ENCODE data around the gene RHOC. TPM values are rescaled to one million over a fixed set of nuclear protein-coding genes. Genes with fewer than 3 reads are reported as not detected.

The RHOC gene
- total and polyA plus RNA-seq, 2 experiments from 2014 or later = 65.4 to 76.7 TPM

DNA sequence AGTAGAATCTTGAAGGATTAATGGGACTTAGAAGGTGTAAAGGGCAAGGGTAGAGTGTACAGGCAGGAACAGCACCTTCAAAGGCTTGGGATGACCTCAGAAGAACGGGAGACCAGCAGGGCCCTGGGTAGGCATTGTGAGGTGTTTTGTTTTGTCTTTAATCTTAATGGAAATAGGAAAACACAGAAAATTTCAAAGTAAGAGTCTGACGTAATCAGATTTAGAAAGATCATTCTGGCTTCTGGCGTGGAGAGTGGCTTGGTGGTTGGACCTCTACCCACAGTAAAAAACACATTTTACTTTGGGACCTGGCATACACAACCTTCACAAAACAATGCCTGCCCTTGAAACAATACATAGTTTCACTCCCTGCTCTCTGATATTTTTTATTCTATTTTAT lies 28.3 kb downstream of the RHOC start:
- no peak for DNase-seq (ENCODE audit: low spot score)
- Histone ChIP-seq H4K20me1 (replicated peaks; ENCODE audit: insufficient read depth) (peaks cover 12% of the 10 kb centered on the region; the same call in 1 of the 2 replicates), H2AFZ (no peak overlapping the region), H3K27ac (ENCODE audit: low read depth) (no peak overlapping the region), H3K79me2 (replicated peaks; ENCODE audit: insufficient read depth) (peaks cover 49% of the 10 kb centered on the region), H3F3A (replicated peaks; ENCODE audit: low read depth) (no peaks in the 10 kb centered on the region), H3K4me1 (ENCODE audit: insufficient read depth) (peaks cover 19% of the 10 kb centered on the region), H3K36me3 (ENCODE audit: insufficient read depth) (no peaks in the 10 kb centered on the region), H3K27me3 (ENCODE audit: insufficient read depth) (peaks cover 12% of the 10 kb centered on the region), H3K4me2 (no peak overlapping the region), H3K9me2 (ENCODE audit: insufficient read depth) (no peaks in the 10 kb centered on the region), H3K4me3 (no peak overlapping the region)
- Mint-ChIP-seq H3K27ac (no peak overlapping the region), H3K27me3 (ENCODE audit: insufficient read depth, low read depth, poor library complexity) (peaks cover 18% of the 10 kb centered on the region), H3K36me3 (ENCODE audit: low read depth) (peaks cover 12% of the 10 kb centered on the region; the same call in 1 of the 3 replicates), H3K4me3 (no peak overlapping the region), H3K9me3 (peaks cover 4% of the 10 kb centered on the region; the same call in 1 of the 3 replicates), H3K4me1 (peaks cover 22% of the 10 kb centered on the region)
- no peak for ATAC-seq
- TF ChIP-seq, protein P1, sequence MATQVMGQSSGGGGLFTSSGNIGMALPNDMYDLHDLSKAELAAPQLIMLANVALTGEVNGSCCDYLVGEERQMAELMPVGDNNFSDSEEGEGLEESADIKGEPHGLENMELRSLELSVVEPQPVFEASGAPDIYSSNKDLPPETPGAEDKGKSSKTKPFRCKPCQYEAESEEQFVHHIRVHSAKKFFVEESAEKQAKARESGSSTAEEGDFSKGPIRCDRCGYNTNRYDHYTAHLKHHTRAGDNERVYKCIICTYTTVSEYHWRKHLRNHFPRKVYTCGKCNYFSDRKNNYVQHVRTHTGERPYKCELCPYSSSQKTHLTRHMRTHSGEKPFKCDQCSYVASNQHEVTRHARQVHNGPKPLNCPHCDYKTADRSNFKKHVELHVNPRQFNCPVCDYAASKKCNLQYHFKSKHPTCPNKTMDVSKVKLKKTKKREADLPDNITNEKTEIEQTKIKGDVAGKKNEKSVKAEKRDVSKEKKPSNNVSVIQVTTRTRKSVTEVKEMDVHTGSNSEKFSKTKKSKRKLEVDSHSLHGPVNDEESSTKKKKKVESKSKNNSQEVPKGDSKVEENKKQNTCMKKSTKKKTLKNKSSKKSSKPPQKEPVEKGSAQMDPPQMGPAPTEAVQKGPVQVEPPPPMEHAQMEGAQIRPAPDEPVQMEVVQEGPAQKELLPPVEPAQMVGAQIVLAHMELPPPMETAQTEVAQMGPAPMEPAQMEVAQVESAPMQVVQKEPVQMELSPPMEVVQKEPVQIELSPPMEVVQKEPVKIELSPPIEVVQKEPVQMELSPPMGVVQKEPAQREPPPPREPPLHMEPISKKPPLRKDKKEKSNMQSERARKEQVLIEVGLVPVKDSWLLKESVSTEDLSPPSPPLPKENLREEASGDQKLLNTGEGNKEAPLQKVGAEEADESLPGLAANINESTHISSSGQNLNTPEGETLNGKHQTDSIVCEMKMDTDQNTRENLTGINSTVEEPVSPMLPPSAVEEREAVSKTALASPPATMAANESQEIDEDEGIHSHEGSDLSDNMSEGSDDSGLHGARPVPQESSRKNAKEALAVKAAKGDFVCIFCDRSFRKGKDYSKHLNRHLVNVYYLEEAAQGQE (IDR thresholded peaks at IDR 0.05; ENCODE audit: unreplicated experiment) = no peak
- no peak for TF ChIP-seq EZH2phosphoT487 (IDR thresholded peaks at IDR 0.05; ENCODE audit: unreplicated experiment)
- TF ChIP-seq CREB1 (CRISPR knock-in tag; IDR thresholded peaks at IDR 0.05; ENCODE audit: low read depth) = no peak
- no peak for TF ChIP-seq EZH2 (IDR thresholded peaks at IDR 0.05; ENCODE audit: low read depth, unreplicated experiment)
- TF ChIP-seq, protein P2, sequence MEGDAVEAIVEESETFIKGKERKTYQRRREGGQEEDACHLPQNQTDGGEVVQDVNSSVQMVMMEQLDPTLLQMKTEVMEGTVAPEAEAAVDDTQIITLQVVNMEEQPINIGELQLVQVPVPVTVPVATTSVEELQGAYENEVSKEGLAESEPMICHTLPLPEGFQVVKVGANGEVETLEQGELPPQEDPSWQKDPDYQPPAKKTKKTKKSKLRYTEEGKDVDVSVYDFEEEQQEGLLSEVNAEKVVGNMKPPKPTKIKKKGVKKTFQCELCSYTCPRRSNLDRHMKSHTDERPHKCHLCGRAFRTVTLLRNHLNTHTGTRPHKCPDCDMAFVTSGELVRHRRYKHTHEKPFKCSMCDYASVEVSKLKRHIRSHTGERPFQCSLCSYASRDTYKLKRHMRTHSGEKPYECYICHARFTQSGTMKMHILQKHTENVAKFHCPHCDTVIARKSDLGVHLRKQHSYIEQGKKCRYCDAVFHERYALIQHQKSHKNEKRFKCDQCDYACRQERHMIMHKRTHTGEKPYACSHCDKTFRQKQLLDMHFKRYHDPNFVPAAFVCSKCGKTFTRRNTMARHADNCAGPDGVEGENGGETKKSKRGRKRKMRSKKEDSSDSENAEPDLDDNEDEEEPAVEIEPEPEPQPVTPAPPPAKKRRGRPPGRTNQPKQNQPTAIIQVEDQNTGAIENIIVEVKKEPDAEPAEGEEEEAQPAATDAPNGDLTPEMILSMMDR (conservative IDR thresholded peaks at IDR 0.05; ENCODE audit: low read depth in 2 of 2) = no peak
- TF ChIP-seq ZNF331 (CRISPR knock-in tag; IDR thresholded peaks at IDR 0.05; ENCODE audit: low read depth) = no peak
- TF ChIP-seq STAT1 (IDR thresholded peaks at IDR 0.05; ENCODE audit: unreplicated experiment) = no peak
- TF ChIP-seq NANOG (IDR thresholded peaks at IDR 0.05; ENCODE audit: borderline replicate concordance) = no peak
- TF ChIP-seq ZNF114 (CRISPR knock-in tag; IDR thresholded peaks at IDR 0.05) = no peak
- TF ChIP-seq, protein P3, sequence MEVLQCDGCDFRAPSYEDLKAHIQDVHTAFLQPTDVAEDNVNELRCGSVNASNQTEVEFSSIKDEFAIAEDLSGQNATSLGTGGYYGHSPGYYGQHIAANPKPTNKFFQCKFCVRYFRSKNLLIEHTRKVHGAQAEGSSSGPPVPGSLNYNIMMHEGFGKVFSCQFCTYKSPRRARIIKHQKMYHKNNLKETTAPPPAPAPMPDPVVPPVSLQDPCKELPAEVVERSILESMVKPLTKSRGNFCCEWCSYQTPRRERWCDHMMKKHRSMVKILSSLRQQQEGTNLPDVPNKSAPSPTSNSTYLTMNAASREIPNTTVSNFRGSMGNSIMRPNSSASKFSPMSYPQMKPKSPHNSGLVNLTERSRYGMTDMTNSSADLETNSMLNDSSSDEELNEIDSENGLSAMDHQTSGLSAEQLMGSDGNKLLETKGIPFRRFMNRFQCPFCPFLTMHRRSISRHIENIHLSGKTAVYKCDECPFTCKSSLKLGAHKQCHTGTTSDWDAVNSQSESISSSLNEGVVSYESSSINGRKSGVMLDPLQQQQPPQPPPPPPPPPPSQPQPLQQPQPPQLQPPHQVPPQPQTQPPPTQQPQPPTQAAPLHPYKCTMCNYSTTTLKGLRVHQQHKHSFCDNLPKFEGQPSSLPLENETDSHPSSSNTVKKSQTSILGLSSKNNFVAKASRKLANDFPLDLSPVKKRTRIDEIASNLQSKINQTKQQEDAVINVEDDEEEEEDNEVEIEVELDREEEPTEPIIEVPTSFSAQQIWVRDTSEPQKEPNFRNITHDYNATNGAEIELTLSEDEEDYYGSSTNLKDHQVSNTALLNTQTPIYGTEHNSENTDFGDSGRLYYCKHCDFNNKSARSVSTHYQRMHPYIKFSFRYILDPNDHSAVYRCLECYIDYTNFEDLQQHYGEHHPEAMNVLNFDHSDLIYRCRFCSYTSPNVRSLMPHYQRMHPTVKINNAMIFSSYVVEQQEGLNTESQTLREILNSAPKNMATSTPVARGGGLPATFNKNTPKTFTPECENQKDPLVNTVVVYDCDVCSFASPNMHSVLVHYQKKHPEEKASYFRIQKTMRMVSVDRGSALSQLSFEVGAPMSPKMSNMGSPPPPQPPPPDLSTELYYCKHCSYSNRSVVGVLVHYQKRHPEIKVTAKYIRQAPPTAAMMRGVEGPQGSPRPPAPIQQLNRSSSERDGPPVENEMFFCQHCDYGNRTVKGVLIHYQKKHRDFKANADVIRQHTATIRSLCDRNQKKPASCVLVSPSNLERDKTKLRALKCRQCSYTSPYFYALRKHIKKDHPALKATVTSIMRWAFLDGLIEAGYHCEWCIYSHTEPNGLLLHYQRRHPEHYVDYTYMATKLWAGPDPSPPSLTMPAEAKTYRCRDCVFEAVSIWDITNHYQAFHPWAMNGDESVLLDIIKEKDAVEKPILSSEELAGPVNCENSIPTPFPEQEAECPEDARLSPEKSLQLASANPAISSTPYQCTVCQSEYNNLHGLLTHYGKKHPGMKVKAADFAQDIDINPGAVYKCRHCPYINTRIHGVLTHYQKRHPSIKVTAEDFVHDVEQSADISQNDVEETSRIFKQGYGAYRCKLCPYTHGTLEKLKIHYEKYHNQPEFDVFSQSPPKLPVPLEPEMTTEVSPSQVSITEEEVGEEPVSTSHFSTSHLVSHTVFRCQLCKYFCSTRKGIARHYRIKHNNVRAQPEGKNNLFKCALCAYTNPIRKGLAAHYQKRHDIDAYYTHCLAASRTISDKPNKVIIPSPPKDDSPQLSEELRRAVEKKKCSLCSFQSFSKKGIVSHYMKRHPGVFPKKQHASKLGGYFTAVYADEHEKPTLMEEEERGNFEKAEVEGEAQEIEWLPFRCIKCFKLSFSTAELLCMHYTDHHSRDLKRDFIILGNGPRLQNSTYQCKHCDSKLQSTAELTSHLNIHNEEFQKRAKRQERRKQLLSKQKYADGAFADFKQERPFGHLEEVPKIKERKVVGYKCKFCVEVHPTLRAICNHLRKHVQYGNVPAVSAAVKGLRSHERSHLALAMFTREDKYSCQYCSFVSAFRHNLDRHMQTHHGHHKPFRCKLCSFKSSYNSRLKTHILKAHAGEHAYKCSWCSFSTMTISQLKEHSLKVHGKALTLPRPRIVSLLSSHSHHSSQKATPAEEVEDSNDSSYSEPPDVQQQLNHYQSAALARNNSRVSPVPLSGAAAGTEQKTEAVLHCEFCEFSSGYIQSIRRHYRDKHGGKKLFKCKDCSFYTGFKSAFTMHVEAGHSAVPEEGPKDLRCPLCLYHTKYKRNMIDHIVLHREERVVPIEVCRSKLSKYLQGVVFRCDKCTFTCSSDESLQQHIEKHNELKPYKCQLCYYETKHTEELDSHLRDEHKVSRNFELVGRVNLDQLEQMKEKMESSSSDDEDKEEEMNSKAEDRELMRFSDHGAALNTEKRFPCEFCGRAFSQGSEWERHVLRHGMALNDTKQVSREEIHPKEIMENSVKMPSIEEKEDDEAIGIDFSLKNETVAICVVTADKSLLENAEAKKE (CRISPR knock-in tag; IDR thresholded peaks at IDR 0.05) = no peak
- TF ChIP-seq, protein P4, sequence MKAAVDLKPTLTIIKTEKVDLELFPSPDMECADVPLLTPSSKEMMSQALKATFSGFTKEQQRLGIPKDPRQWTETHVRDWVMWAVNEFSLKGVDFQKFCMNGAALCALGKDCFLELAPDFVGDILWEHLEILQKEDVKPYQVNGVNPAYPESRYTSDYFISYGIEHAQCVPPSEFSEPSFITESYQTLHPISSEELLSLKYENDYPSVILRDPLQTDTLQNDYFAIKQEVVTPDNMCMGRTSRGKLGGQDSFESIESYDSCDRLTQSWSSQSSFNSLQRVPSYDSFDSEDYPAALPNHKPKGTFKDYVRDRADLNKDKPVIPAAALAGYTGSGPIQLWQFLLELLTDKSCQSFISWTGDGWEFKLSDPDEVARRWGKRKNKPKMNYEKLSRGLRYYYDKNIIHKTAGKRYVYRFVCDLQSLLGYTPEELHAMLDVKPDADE (IDR thresholded peaks at IDR 0.05) = no peak
- no peak for TF ChIP-seq POLR2AphosphoS5 (IDR thresholded peaks at IDR 0.05; ENCODE audit: low read depth)
- no peak for TF ChIP-seq JUNB (IDR thresholded peaks at IDR 0.05; ENCODE audit: unreplicated experiment)

Data from GM23338 (cell line).